Bronchial smooth muscle cell (primary cell): Measurements from ENCODE around the gene VWA7. TPM values are rescaled to one million over a fixed set of nuclear protein-coding genes. Genes with fewer than 3 reads are reported as not detected.

Experiments
- total RNA-seq: library from RNA; depleted of rRNA; stranded (reverse); fragments of >200 nt; gene quantifications from 2 replicates; pipeline ENCODE4 v1.2.1, GENCODE V29; 2014

Gene VWA7, protein sequence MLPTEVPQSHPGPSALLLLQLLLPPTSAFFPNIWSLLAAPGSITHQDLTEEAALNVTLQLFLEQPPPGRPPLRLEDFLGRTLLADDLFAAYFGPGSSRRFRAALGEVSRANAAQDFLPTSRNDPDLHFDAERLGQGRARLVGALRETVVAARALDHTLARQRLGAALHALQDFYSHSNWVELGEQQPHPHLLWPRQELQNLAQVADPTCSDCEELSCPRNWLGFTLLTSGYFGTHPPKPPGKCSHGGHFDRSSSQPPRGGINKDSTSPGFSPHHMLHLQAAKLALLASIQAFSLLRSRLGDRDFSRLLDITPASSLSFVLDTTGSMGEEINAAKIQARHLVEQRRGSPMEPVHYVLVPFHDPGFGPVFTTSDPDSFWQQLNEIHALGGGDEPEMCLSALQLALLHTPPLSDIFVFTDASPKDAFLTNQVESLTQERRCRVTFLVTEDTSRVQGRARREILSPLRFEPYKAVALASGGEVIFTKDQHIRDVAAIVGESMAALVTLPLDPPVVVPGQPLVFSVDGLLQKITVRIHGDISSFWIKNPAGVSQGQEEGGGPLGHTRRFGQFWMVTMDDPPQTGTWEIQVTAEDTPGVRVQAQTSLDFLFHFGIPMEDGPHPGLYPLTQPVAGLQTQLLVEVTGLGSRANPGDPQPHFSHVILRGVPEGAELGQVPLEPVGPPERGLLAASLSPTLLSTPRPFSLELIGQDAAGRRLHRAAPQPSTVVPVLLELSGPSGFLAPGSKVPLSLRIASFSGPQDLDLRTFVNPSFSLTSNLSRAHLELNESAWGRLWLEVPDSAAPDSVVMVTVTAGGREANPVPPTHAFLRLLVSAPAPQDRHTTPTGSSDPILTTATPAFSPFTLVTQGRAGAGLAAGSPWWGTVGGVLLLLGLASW
- 0.79 and 0.86 TPM in 2 replicates for total RNA-seq

GRCh38 chr6:31776989-31777666 is at the start of gene VWA7:
TSS of gene VWA7 (minus strand) at chr6:31777328. CDS start at chr6:31776779, 549 bp downstream.

GRCh38 chr6:31815025-31815838 is 38.1 kb upstream of the VWA7 start, which contains the start of the genes HSPA1A and HSPA1L:
TSS of gene HSPA1A (plus strand) at chr6:31815543. CDS start at chr6:31815757, 214 bp downstream.
TSS of gene HSPA1L (minus strand) at chr6:31815283. CDS start at chr6:31811972, 3,311 bp downstream.

DNA sequence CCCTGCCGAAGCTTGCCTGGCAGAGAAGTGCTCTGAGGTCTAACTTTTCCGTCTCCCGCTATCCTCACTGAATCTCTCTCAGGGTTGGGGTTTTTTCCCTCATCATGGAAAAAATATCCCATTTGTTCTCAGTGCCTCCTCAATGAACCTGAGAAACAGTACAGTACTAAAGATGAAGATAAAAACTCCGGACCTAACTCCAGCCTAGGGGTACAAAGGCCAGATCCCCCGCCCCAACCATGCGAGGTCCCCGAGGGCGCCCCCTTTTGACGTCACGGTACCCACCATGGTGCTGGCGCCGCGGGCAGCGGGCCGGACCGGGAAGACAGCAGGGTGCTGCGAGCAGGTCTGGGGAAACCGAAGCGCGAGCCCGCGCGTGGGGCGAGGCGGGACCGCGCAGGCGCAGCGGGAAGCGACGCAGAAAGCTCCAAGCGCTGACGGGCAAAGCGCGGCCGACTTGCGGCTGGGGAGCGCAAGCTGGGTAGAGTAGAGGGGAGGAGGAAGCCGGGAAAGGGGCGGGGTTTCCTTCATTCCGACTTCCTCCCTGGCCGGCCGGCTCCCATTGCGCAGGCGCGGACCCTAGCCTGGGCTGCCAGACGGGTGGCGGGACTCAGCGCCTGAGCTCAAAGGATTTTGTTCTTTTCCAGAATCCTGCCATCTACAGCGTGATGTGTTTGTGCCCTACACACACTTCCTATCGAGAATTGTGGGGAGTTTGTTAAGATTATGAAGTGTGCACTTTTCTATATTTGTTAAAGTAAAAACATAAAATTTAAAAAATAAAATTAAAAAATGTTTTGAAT is 29.5 kb upstream of the VWA7 start, which contains the start of gene LSM2:
Gene LSM2 (minus strand): TSS at position 497 of the 803 bp plus-strand sequence. CDS start 209 bp downstream, at position 288.

GRCh38 chr6:31795616-31796298 is 18.6 kb upstream of the VWA7 start, which contains the start of gene VARS1:
TSS of gene VARS1 (minus strand) at chr6:31795752. CDS start at chr6:31795217, 535 bp downstream.

GRCh38 chr6:31762356-31762755 is 14.8 kb downstream of the VWA7 start, which contains the start of gene SAPCD1:
TSS of gene SAPCD1 (plus strand) at chr6:31762656. CDS start at chr6:31763055, 399 bp downstream.

GRCh38 chr6:31739639-31740396 is 37.3 kb downstream of the VWA7 start, which contains the start of gene MSH5:
TSS of gene MSH5 (plus strand) at chr6:31740005. CDS start at chr6:31740467, 462 bp downstream.

GRCh38 chr6:31736021-31736767 is 40.9 kb downstream of the VWA7 start, which contains the start of gene CLIC1:
TSS of gene CLIC1 (minus strand) at chr6:31736530. CDS start at chr6:31736300, 230 bp downstream.

DNA sequence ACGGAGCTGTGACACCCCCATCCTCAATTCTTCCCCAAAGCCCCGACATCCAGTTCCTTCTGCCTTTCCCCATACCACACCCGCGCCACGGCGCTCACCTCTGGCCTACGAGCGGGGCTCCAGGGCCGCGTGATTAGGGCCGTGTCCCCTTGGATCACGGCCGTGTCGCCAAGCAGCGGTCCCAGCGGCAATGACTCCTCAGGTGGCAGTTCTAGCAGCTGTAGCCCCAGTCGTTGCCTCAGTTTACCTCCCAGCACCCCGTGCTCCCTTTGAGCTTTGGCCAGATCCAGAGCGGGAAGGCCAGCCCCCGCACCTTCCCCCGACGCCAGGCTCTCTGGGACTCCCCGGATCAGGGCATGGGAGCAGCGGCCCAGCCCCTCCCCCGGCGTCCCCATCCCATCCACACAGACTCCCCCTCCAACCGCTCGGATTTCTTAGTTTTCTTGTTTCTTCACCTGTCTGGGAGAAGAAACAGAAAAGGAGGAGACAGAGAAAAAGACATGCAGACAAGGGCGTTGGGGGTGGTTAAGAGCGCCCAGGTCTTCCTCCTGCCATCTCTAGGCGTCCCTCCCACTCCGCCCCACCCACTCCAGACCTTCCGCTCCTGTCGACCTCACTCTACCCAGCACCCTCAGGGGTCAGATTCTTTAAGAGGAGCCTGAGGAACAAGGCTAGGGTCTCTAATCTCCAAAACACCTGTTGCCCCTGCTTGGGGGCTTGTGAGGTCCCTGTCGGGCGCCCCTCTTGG is 48.2 kb downstream of the VWA7 start, which contains the start of gene DDAH2:
Gene DDAH2 (minus strand): TSS at position 533 of the 748 bp plus-strand sequence. CDS start 138 bp downstream, at position 395.

DNA sequence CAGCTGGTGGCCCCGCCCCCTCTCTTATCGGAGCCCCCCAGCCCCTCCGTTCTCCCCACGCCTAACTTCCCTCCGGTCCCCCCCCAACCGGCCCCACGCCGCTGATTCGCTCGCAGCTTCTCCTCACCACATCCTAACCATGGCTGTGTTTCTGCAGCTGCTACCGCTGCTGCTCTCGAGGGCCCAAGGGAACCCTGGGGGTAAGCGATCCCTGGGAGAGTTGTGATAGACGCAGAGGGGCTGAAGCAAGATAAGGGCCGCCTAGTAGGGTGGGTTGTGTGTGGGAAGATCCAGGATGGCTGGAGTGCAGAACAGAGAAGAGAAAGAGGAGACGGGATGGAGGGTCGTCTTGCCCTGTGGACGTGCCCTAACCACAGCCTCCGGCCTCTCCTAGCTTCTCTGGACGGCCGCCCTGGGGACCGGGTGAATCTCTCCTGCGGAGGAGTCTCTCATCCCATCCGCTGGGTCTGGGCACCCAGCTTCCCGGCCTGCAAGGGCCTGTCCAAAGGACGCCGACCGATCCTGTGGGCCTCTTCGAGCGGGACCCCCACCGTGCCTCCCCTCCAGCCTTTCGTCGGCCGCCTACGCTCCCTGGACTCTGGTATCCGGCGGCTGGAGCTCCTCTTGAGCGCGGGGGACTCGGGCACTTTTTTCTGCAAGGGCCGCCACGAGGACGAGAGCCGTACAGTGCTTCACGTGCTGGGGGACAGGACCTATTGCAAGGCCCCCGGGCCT is 53.7 kb downstream of the VWA7 start, which contains the start of gene MPIG6B:
Gene MPIG6B (plus strand): TSS at position 129 of the 735 bp plus-strand sequence. CDS start 11 bp downstream, at position 140.

GRCh38 chr6:31721351-31722020 is 55.6 kb downstream of the VWA7 start, which contains the start of gene LY6G6C:
TSS of gene LY6G6C (minus strand) at chr6:31721746. CDS start at chr6:31721679, 67 bp downstream.

Other genes with a start within 250 kb of the VWA7 start
- gene MCCD1, start 248.4 kb downstream of the VWA7 start, total RNA-seq, result not detected in 2 replicates
- 324 and 339 TPM in 2 replicates for gene DDX39B, start 235.3 kb downstream of the VWA7 start, total RNA-seq
- gene ATP6V1G2, start 230.7 kb downstream of the VWA7 start, total RNA-seq, result 8.9 and 10.4 TPM in 2 replicates
- gene NFKBIL1, start 229.7 kb downstream of the VWA7 start, total RNA-seq, result 32.9 and 39.4 TPM in 2 replicates
- gene LTA, start 205.0 kb downstream of the VWA7 start, total RNA-seq, result not detected in 2 replicates
- not detected in 2 replicates for gene TNF, start 201.8 kb downstream of the VWA7 start, total RNA-seq
- gene LTB, start 194.9 kb downstream of the VWA7 start, total RNA-seq, result not detected in 2 replicates
- 0.09 and 0.32 TPM in 2 replicates for gene LST1, start 191.1 kb downstream of the VWA7 start, total RNA-seq
- gene NCR3, start 184.3 kb downstream of the VWA7 start, total RNA-seq, result not detected in 2 replicates
- gene AIF1, start 162.1 kb downstream of the VWA7 start, total RNA-seq, result not detected in 2 replicates
- gene PRRC2A, start 156.6 kb downstream of the VWA7 start, total RNA-seq, result 18.4 and 18.6 TPM in 2 replicates
- 81.1 and 90.6 TPM in 2 replicates for gene BAG6, start 124.7 kb downstream of the VWA7 start, total RNA-seq
- gene APOM, start 121.4 kb downstream of the VWA7 start, total RNA-seq, result 1.6 and 1.8 TPM in 2 replicates
- gene C6orf47, start 116.5 kb downstream of the VWA7 start, total RNA-seq, result 16.9 and 19.9 TPM in 2 replicates
- gene GPANK1, start 112.3 kb downstream of the VWA7 start, total RNA-seq, result 12.2 and 14.3 TPM in 2 replicates
- gene CSNK2B, start 111.2 kb downstream of the VWA7 start, total RNA-seq, result 70.2 and 83.9 TPM in 2 replicates
- 2.2 and 4.0 TPM in 2 replicates for gene LY6G5B, start 107.4 kb downstream of the VWA7 start, total RNA-seq
- 0.09 and 0.63 TPM in 2 replicates for gene LY6G5C, start 96.3 kb downstream of the VWA7 start, total RNA-seq
- gene ABHD16A, start 74.0 kb downstream of the VWA7 start, total RNA-seq, result 54.5 and 96.4 TPM in 2 replicates
- not detected in 2 replicates for gene LY6G6F, start 70.5 kb downstream of the VWA7 start, total RNA-seq
- 0.47 TPM in 1 of 2 replicates, not detected in the other for gene LY6G6D, start 62.0 kb downstream of the VWA7 start, total RNA-seq
- not detected in 2 replicates for gene LY6G6C, start 55.6 kb downstream of the VWA7 start, total RNA-seq
- not detected in 2 replicates for gene MPIG6B, start 54.0 kb downstream of the VWA7 start, total RNA-seq
- gene DDAH2, start 48.0 kb downstream of the VWA7 start, total RNA-seq, result 152 and 207 TPM in 2 replicates
- gene CLIC1, start 40.8 kb downstream of the VWA7 start, total RNA-seq, result 521 and 664 TPM in 2 replicates
- 2.7 and 3.6 TPM in 2 replicates for gene MSH5, start 37.3 kb downstream of the VWA7 start, total RNA-seq
- gene SAPCD1, start 14.7 kb downstream of the VWA7 start, total RNA-seq, result 0.26 and 1.3 TPM in 2 replicates
- 28.1 and 36.1 TPM in 2 replicates for gene VARS1, start 18.4 kb upstream of the VWA7 start, total RNA-seq
- gene LSM2, start 29.6 kb upstream of the VWA7 start, total RNA-seq, result 17.8 and 19.1 TPM in 2 replicates
- gene HSPA1L, start 38.0 kb upstream of the VWA7 start, total RNA-seq, result 1.7 and 2.3 TPM in 2 replicates
- gene HSPA1A, start 38.2 kb upstream of the VWA7 start, total RNA-seq, result 92.2 and 182 TPM in 2 replicates
- 149 and 280 TPM in 2 replicates for gene HSPA1B, start 50.4 kb upstream of the VWA7 start, total RNA-seq
- gene NEU1, start 85.5 kb upstream of the VWA7 start, total RNA-seq, result 73.7 and 87.3 TPM in 2 replicates
- 0.52 TPM in 1 of 2 replicates, not detected in the other for gene SLC44A4, start 101.7 kb upstream of the VWA7 start, total RNA-seq
- 76.3 and 106 TPM in 2 replicates for gene EHMT2, start 120.4 kb upstream of the VWA7 start, total RNA-seq
- 9.6 and 14.6 TPM in 2 replicates for gene ZBTB12, start 124.8 kb upstream of the VWA7 start, total RNA-seq
- gene C2, start 150.4 kb upstream of the VWA7 start, total RNA-seq, result 0.86 and 2.0 TPM in 2 replicates
- gene CFB, start 168.8 kb upstream of the VWA7 start, total RNA-seq, result 33.7 and 56.8 TPM in 2 replicates
- 81.3 and 85.3 TPM in 2 replicates for gene NELFE, start 181.6 kb upstream of the VWA7 start, total RNA-seq
- 55.6 and 56.4 TPM in 2 replicates for gene SKIC2, start 181.8 kb upstream of the VWA7 start, total RNA-seq
- gene DXO, start 194.8 kb upstream of the VWA7 start, total RNA-seq, result 7.7 and 8.2 TPM in 2 replicates
- 13.1 and 13.6 TPM in 2 replicates for gene C4A, start 204.7 kb upstream of the VWA7 start, total RNA-seq
- gene C4B, start 237.5 kb upstream of the VWA7 start, total RNA-seq, result 8.8 and 15.4 TPM in 2 replicates